Astrocyte (in vitro differentiated cells and primary cell): ENCODE results near the gene SMAP2.

Experiments
- EZH2 ChIP-seq: IDR thresholded peaks from 2 replicates; pipeline ENCODE4 v1.6.1; 2012; ENCODE audit warnings: mild to moderate bottlenecking, low read length, inconsistent platforms; ENCODE audit not compliant: insufficient read depth
- TF ChIP-seq, protein P1 (sequence below): IDR thresholded peaks from 2 replicates; pipeline ENCODE4 v1.5.1; 2011; ENCODE audit warnings: low read depth, mild to moderate bottlenecking, inconsistent platforms, low read length, moderate library complexity; ENCODE audit not compliant: insufficient read depth

DNA sequence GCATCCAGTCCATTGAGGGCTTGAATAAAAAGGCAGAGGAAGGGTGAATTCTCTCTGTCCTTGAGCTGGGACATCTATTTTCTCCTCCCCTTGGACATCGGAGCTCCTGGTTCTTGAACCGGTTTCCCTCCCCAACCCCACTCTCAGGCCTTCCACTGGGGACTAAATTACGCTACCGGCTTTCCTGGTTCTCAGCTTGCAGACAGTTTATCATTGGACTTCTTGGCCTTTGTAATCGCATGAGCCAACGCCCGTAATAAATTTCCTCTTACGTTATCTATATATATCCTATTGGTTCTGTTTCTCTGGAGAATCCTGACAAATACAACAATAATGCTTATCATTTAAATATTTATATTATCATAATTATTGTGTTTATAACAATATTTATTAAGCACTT is 36.1 kb upstream of the SMAP2 start:
- TF ChIP-seq, protein P1, sequence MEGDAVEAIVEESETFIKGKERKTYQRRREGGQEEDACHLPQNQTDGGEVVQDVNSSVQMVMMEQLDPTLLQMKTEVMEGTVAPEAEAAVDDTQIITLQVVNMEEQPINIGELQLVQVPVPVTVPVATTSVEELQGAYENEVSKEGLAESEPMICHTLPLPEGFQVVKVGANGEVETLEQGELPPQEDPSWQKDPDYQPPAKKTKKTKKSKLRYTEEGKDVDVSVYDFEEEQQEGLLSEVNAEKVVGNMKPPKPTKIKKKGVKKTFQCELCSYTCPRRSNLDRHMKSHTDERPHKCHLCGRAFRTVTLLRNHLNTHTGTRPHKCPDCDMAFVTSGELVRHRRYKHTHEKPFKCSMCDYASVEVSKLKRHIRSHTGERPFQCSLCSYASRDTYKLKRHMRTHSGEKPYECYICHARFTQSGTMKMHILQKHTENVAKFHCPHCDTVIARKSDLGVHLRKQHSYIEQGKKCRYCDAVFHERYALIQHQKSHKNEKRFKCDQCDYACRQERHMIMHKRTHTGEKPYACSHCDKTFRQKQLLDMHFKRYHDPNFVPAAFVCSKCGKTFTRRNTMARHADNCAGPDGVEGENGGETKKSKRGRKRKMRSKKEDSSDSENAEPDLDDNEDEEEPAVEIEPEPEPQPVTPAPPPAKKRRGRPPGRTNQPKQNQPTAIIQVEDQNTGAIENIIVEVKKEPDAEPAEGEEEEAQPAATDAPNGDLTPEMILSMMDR: no peak
- no peak for TF ChIP-seq EZH2
